Karpas-422 (cell line): ENCODE measurements around the gene TBC1D22A. TPM values are rescaled to one million over a fixed set of nuclear protein-coding genes. Genes with fewer than 3 reads are reported as not detected.

Experiments used
- DNase-seq: peaks from one replicate; pipeline ENCODE4 v3.0.0-alpha.2; 2015
- H2AFZ ChIP-seq: fragments of 200-600 bp; sonication (generic); 2 replicates; pipeline ENCODE4 v1.6.1; 2014; ENCODE audit warnings: antibody characterized with exemption, low read length, mixed read lengths
- H3K27ac ChIP-seq: fragments of 200-600 bp; sonication (generic); 2 replicates; pipeline ENCODE4 v1.5.1; 2014; ENCODE audit warnings: mild to moderate bottlenecking, low read length, moderate library complexity
- H3K27me3 ChIP-seq: fragments of 200-600 bp; sonication (generic); 2 replicates; pipeline ENCODE4 v1.6.1; 2014; ENCODE audit warnings: low read length, mixed read lengths
- H3K36me3 ChIP-seq: fragments of 200-600 bp; sonication (generic); 2 replicates; pipeline ENCODE4 v1.6.1; 2014; ENCODE audit warnings: low read length, mixed read lengths; ENCODE audit not compliant: insufficient read depth
- H3K4me1 ChIP-seq: fragments of 200-600 bp; sonication (generic); 2 replicates; pipeline ENCODE4 v1.6.1; 2014; ENCODE audit warnings: mild to moderate bottlenecking, low read length, mixed read lengths
- H3K4me2 ChIP-seq: fragments of 200-600 bp; sonication (generic); 2 replicates; pipeline ENCODE4 v1.6.1; 2014; ENCODE audit warnings: low read length, low read depth, mild to moderate bottlenecking; ENCODE audit not compliant: poor library complexity, severe bottlenecking
- H3K4me3 ChIP-seq: fragments of 200-600 bp; sonication (generic); 2 replicates; pipeline ENCODE4 v1.5.1; 2014; ENCODE audit warnings: mild to moderate bottlenecking, antibody characterized with exemption, low read length, mixed read lengths
- H3K79me2 ChIP-seq: fragments of 200-600 bp; sonication (generic); 2 replicates; pipeline ENCODE4 v1.6.1; 2014; ENCODE audit warnings: mild to moderate bottlenecking, low read length, mixed read lengths
- H3K9ac ChIP-seq: fragments of 200-600 bp; sonication (generic); 2 replicates; pipeline ENCODE4 v1.6.0; 2014; ENCODE audit warnings: low read length
- H3K9me2 ChIP-seq: fragments of 200-600 bp; sonication (generic), shearing (Covaris generic); replicated peaks from 2 replicates; pipeline ENCODE4 v1.6.0; 2014; ENCODE audit warnings: mild to moderate bottlenecking, low read length, moderate library complexity; ENCODE audit not compliant: insufficient read depth
- H3K9me3 ChIP-seq: fragments of 300-700, 200-600 bp; sonication (generic); 2 replicates; pipeline ENCODE4 v1.6.1; 2014; ENCODE audit warnings: low read length, mixed read lengths
- H4K20me1 ChIP-seq: fragments of 200-600 bp; sonication (generic); 2 replicates; pipeline ENCODE4 v1.6.1; 2014; ENCODE audit warnings: mild to moderate bottlenecking, antibody characterized with exemption, low read length, low read depth; ENCODE audit not compliant: insufficient read depth
- total RNA-seq: library from RNA; depleted of rRNA; stranded (reverse); fragments of >200 nt; shearing (Covaris generic); gene quantifications from 2 replicates; pipeline ENCODE4 v1.2.3, GENCODE V29; 2014; ENCODE audit warnings: low replicate concordance

Gene TBC1D22A
- total RNA-seq, 1 experiment from 2014 or later, result 27.7 TPM

- Histone ChIP-seq H3K27me3 (no peaks in the 10 kb centered on the region), H3K79me2 (no peaks in the 10 kb centered on the region), H3K4me1 (no peaks in the 10 kb centered on the region), H3K27ac (no peak overlapping the region), H4K20me1 (no peaks in the 10 kb centered on the region), H2AFZ (no peak overlapping the region), H3K9me3 (no peaks in the 10 kb centered on the region), H3K4me3 (no peak overlapping the region), H3K9me2 (no peaks in the 10 kb centered on the region), H3K9ac (no peak overlapping the region), H3K36me3 (no peaks in the 10 kb centered on the region), H3K4me2 (no peak overlapping the region)
- no peak for DNase-seq
Observed at GRCh38 chr22:47174096-47174495, 411.6 kb downstream of the TBC1D22A start.

GRCh38 chr22:47174671-47175112 is 412.2 kb downstream of the TBC1D22A start:
- no peak for DNase-seq
- H3K9me3 ChIP-seq, result no peaks in the 10 kb centered on the region

GRCh38 chr22:47175151-47176025 is 412.9 kb downstream of the TBC1D22A start:
- no peak for DNase-seq

More at GRCh38 chr22:47174671-47175112, 412.2 kb downstream of the TBC1D22A start:
- no peaks in the 10 kb centered on the region for H3K27me3 ChIP-seq
- H2AFZ ChIP-seq, result no peak overlapping the region
- H3K36me3 ChIP-seq, result no peaks in the 10 kb centered on the region
- no peak overlapping the region for H3K4me3 ChIP-seq
- H3K27ac ChIP-seq, result no peak overlapping the region
- no peaks in the 10 kb centered on the region for H3K9me2 ChIP-seq
- H4K20me1 ChIP-seq, result no peaks in the 10 kb centered on the region
- no peak overlapping the region for H3K9ac ChIP-seq
- H3K4me2 ChIP-seq, result no peak overlapping the region
- H3K79me2 ChIP-seq, result no peaks in the 10 kb centered on the region
- no peaks in the 10 kb centered on the region for H3K4me1 ChIP-seq

GRCh38 chr22:47176026-47176389 is 413.6 kb downstream of the TBC1D22A start:
- Histone ChIP-seq H3K4me3 (no peak overlapping the region), H3K27me3 (no peaks in the 10 kb centered on the region), H3K9me2 (no peaks in the 10 kb centered on the region), H3K4me2 (no peak overlapping the region), H4K20me1 (no peaks in the 10 kb centered on the region), H3K79me2 (no peaks in the 10 kb centered on the region), H3K27ac (no peak overlapping the region), H3K4me1 (no peaks in the 10 kb centered on the region), H3K36me3 (no peaks in the 10 kb centered on the region), H3K9me3 (no peaks in the 10 kb centered on the region), H2AFZ (no peak overlapping the region), H3K9ac (no peak overlapping the region)
- no peak for DNase-seq

More at GRCh38 chr22:47175151-47176025, 412.9 kb downstream of the TBC1D22A start:
- Histone ChIP-seq H3K4me1 (no peaks in the 10 kb centered on the region), H3K79me2 (no peaks in the 10 kb centered on the region), H3K4me2 (no peak overlapping the region), H3K4me3 (no peak overlapping the region), H3K9ac (no peak overlapping the region), H3K27ac (no peak overlapping the region), H3K9me2 (no peaks in the 10 kb centered on the region), H3K36me3 (no peaks in the 10 kb centered on the region), H3K9me3 (no peaks in the 10 kb centered on the region), H2AFZ (no peak overlapping the region), H3K27me3 (no peaks in the 10 kb centered on the region), H4K20me1 (no peaks in the 10 kb centered on the region)

GRCh38 chr22:47176573-47177333 is 414.3 kb downstream of the TBC1D22A start:
- H3K4me1 ChIP-seq, result no peaks in the 10 kb centered on the region
- no peak overlapping the region for H3K4me3 ChIP-seq
- DNase-seq, result no peak
- H3K9me2 ChIP-seq, result no peaks in the 10 kb centered on the region
- H3K36me3 ChIP-seq, result no peaks in the 10 kb centered on the region
- H3K79me2 ChIP-seq, result no peaks in the 10 kb centered on the region
- H3K27me3 ChIP-seq, result no peaks in the 10 kb centered on the region
- no peak overlapping the region for H3K9ac ChIP-seq
- H4K20me1 ChIP-seq, result no peaks in the 10 kb centered on the region
- no peak overlapping the region for H3K27ac ChIP-seq
- no peak overlapping the region for H3K4me2 ChIP-seq
- no peak overlapping the region for H2AFZ ChIP-seq
- no peaks in the 10 kb centered on the region for H3K9me3 ChIP-seq

GRCh38 chr22:47177334-47177815 is 414.9 kb downstream of the TBC1D22A start:
- no peak overlapping the region for H2AFZ ChIP-seq
- no peaks in the 10 kb centered on the region for H3K4me1 ChIP-seq
- H3K9me2 ChIP-seq, result no peaks in the 10 kb centered on the region
- no peaks in the 10 kb centered on the region for H3K79me2 ChIP-seq
- no peaks in the 10 kb centered on the region for H4K20me1 ChIP-seq
- no peak overlapping the region for H3K27ac ChIP-seq
- no peaks in the 10 kb centered on the region for H3K27me3 ChIP-seq
- no peaks in the 10 kb centered on the region for H3K36me3 ChIP-seq
- H3K4me2 ChIP-seq, result no peak overlapping the region
- DNase-seq, result no peak
- no peak overlapping the region for H3K9ac ChIP-seq
- H3K4me3 ChIP-seq, result no peak overlapping the region
- H3K9me3 ChIP-seq, result no peaks in the 10 kb centered on the region

- Histone ChIP-seq H3K4me2 (no peak overlapping the region), H3K9me3 (no peaks in the 10 kb centered on the region)
- no peak for DNase-seq
Observed at GRCh38 chr22:47178339-47178738, 415.9 kb downstream of the TBC1D22A start.

GRCh38 chr22:47180796-47181195 is 418.3 kb downstream of the TBC1D22A start:
- H3K27ac ChIP-seq, result no peak overlapping the region
- H3K4me1 ChIP-seq, result no peaks in the 10 kb centered on the region
- H3K9me3 ChIP-seq, result no peaks in the 10 kb centered on the region
- H3K27me3 ChIP-seq, result no peaks in the 10 kb centered on the region
- no peak for DNase-seq
- no peaks in the 10 kb centered on the region for H3K9me2 ChIP-seq
- H2AFZ ChIP-seq, result no peak overlapping the region
- H4K20me1 ChIP-seq, result no peaks in the 10 kb centered on the region
- H3K4me3 ChIP-seq, result no peak overlapping the region
- no peak overlapping the region for H3K4me2 ChIP-seq
- no peaks in the 10 kb centered on the region for H3K79me2 ChIP-seq
- H3K9ac ChIP-seq, result no peak overlapping the region
- no peaks in the 10 kb centered on the region for H3K36me3 ChIP-seq

More at GRCh38 chr22:47178339-47178738, 415.9 kb downstream of the TBC1D22A start:
- Histone ChIP-seq H3K36me3 (no peaks in the 10 kb centered on the region), H3K4me3 (no peak overlapping the region), H3K4me1 (no peaks in the 10 kb centered on the region), H2AFZ (no peak overlapping the region), H3K27me3 (no peaks in the 10 kb centered on the region), H3K27ac (no peak overlapping the region), H3K9ac (no peak overlapping the region), H3K9me2 (no peaks in the 10 kb centered on the region), H3K79me2 (no peaks in the 10 kb centered on the region), H4K20me1 (no peaks in the 10 kb centered on the region)
